Breast epithelium (tissue), 4 donors: ENCODE measurements around the gene LDB3. TPM values are rescaled to one million over a fixed set of nuclear protein-coding genes. Genes with fewer than 3 reads are reported as not detected.

Source experiments
- DNase-seq, 2 donors: peaks; one replicate each; pipeline ENCODE4 v3.0.0-alpha.2; 2019; ENCODE audit warnings: low spot score in 2 of 2
- H3K27ac ChIP-seq, 2 donors: fragments of 200-600 bp; sonication (generic) in 1 of 2; one replicate each; pipeline ENCODE4 v1.5.1; 2016 to 2019; ENCODE audit warnings: mild to moderate bottlenecking in 1 of 2
- H3K27me3 ChIP-seq, 2 donors: fragments of 200-600 bp; sonication (generic) in 1 of 2; one replicate each; pipeline versions ENCODE4 v1.5.1 to v1.6.0; 2017 to 2019; ENCODE audit warnings: control low read depth in 1 of 2, mild to moderate bottlenecking in 1 of 2
- H3K36me3 ChIP-seq: fragments of 200-600 bp; one replicate; pipeline ENCODE4 v1.5.1; 2019
- H3K4me1 ChIP-seq, 2 donors: fragments of 200-600 bp; sonication (generic); one replicate each; pipeline ENCODE4 v1.5.1; 2016 to 2019; ENCODE audit warnings: control low read depth in 1 of 2
- H3K4me3 ChIP-seq, 3 donors: fragments of 200-600 bp; sonication (generic); 1 replicate in 2 of 3; 2 replicates in 1 of 3; pipeline ENCODE4 v1.5.1; 2016 to 2019; ENCODE audit warnings: mild to moderate bottlenecking in 3 of 3, moderate library complexity in 2 of 3
- H3K9me3 ChIP-seq, 2 donors: fragments of 200-600 bp; sonication (generic) in 1 of 2; one replicate each; pipeline ENCODE4 v1.5.1; 2016 to 2019; ENCODE audit warnings: control low read depth in 1 of 2
- CTCF ChIP-seq, 3 donors: fragments of 450-650 bp; IDR thresholded peaks; one replicate each; pipeline ENCODE4 v1.5.1; 2016 to 2017; ENCODE audit warnings: antibody characterized with exemption in 3 of 3, mild to moderate bottlenecking in 3 of 3, moderate library complexity in 3 of 3
- POLR2A ChIP-seq: fragments of 450-650 bp; IDR thresholded peaks from one replicate; pipeline ENCODE4 v1.6.1; 2016; ENCODE audit warnings: antibody characterized with exemption, mild to moderate bottlenecking, moderate library complexity
- POLR2AphosphoS5 ChIP-seq, 3 donors: sonication (generic); formaldehyde crosslinking; IDR thresholded peaks; one replicate each; pipeline ENCODE4 v1.6.1; 2017; ENCODE audit warnings: antibody characterized with exemption in 3 of 3
- intact Hi-C: fragments of 100-400 bp; cut with DNase I; formaldehyde crosslinking; loops from one replicate; pipeline ENCODE4 v1.15.1; 2023; ENCODE audit warnings: low total_unique reads
- total RNA-seq, 3 donors: library from RNA; depleted of rRNA; stranded (reverse); fragments of >200 nt; gene quantifications; one replicate each; pipeline ENCODE4 v1.1.0, GENCODE V29; 2016

The LDB3 gene
- total RNA-seq, 3 donors from 2014 or later, result 0.98 to 2.9 (median 1.3) TPM

GRCh38 chr10:86705905-86706304 lies 37.6 kb downstream of the LDB3 start:
- no peak overlapping the region for H3K27ac ChIP-seq
- no peak overlapping the region for H3K4me3 ChIP-seq
- H3K36me3 ChIP-seq, result no peaks in the 10 kb centered on the region
- intact Hi-C loops, result no loop called here
- H3K4me1 ChIP-seq, result no peaks in the 10 kb centered on the region
- no peaks in the 10 kb centered on the region for H3K27me3 ChIP-seq
- no peaks in the 10 kb centered on the region for H3K9me3 ChIP-seq
- TF ChIP-seq POLR2A (no peak), CTCF (IDR thresholded peaks at IDR 0.05) (no peak), POLR2AphosphoS5 (IDR thresholded peaks at IDR 0.05) (no peak)
- DNase-seq, result no peak

DNA sequence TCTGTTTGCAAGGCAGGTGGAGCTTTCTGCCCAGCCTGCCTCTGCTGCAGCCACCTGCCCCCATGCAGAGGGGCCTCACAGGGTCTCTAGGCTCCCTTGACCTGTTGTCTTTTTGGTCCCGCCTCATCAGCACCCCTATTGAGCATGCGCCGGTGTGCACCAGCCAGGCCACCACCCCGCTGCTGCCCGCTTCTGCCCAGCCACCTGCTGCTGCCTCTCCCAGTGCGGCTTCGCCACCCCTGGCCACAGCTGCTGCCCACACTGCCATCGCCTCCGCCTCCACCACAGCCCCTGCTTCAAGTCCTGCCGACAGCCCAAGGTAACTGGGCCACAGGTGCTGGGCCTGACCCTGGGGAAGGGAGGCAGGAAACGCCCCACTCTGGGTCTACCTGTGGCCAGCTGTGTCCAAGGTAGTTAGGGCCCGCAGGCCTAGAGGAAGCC lies 38.1 kb downstream of the LDB3 start:
- TF ChIP-seq POLR2A (no peak), CTCF (IDR thresholded peaks at IDR 0.05) (no peak), POLR2AphosphoS5 (IDR thresholded peaks at IDR 0.05) (no peak)
- intact Hi-C loops, result no loop called here
- no peak overlapping the region for H3K4me3 ChIP-seq
- no peaks in the 10 kb centered on the region for H3K27me3 ChIP-seq
- no peak for DNase-seq
- H3K9me3 ChIP-seq, result no peaks in the 10 kb centered on the region
- no peaks in the 10 kb centered on the region for H3K4me1 ChIP-seq
- H3K27ac ChIP-seq, result no peak overlapping the region
- no peaks in the 10 kb centered on the region for H3K36me3 ChIP-seq

- Histone ChIP-seq H3K27ac (no peak overlapping the region), H3K4me1 (no peaks in the 10 kb centered on the region), H3K36me3 (no peaks in the 10 kb centered on the region), H3K9me3 (no peaks in the 10 kb centered on the region), H3K27me3 (no peaks in the 10 kb centered on the region), H3K4me3 (no peak overlapping the region)
- TF ChIP-seq POLR2AphosphoS5 (IDR thresholded peaks at IDR 0.05), result no peak
- intact Hi-C loops, result no loop called here
- no peak for DNase-seq
Observed at GRCh38 chr10:86706977-86707376, 38.7 kb downstream of the LDB3 start.

DNA sequence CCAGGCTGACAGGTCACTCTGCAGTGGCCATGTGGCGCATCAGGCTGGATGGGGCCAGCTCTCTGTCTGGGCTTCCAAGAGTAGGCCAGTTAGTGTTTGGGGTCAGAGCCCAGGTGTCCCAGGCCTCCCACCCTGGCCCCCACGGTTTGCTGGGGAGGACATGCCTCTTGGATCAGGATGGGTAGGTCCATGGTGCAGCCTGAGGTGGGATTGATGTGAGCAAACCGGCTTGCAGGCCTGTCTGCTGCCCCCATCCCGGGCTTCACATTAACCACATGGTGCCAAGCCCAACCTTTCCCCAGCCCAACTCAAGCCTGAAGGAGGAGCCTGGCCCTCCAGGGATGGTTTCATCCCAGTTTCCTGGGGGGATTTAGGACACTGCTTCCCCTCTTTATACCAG lies 39.2 kb downstream of the LDB3 start:
- intact Hi-C loops, result no loop called here
- no peak for TF ChIP-seq POLR2AphosphoS5 (IDR thresholded peaks at IDR 0.05)
- TF ChIP-seq CTCF (IDR thresholded peaks at IDR 0.05), result no peak
- TF ChIP-seq POLR2A, result no peak

DNA sequence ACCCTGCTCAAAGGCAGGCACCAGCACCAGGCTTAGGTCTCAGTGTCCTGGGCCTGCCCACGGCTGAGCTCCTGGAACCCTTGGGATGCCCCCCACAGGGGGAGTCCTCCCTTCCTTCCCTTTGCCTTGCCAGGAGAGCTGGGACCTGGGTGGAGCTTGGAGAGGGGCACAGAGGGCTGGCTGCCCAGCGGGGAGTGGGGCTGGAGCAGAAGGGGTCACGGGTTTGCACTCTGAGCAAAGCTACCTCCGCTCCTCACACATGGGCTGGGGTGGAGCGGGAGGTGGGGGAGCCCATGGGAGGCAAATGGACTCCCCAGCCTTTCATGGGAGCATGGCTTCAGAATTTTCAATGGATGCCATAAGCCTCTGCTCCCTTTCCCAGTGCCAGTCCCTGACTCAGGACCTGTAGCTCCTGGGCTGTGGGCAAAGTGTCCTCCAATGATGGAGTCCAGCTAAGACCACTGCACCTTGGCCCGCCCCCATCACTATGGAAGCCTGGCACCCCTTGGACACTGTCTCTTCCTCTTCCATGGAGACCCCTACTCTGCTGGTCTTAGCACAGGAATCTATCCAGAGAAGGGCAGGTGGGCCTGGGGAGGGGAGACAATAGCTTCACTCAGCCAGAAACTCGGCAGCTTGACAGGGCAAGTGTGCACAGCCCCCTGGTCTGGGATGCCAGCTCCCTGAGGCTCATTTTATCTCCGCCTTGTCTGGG lies 39.9 kb downstream of the LDB3 start:
- Histone ChIP-seq H3K36me3 (no peaks in the 10 kb centered on the region), H3K4me3 (no peak overlapping the region), H3K27me3 (no peaks in the 10 kb centered on the region), H3K27ac (no peak overlapping the region), H3K4me1 (no peaks in the 10 kb centered on the region), H3K9me3 (no peaks in the 10 kb centered on the region)
- intact Hi-C loops, result no loop called here
- no peak for TF ChIP-seq POLR2AphosphoS5 (IDR thresholded peaks at IDR 0.05)
- TF ChIP-seq CTCF (IDR thresholded peaks at IDR 0.05), result no peak
- TF ChIP-seq POLR2A, result no peak
- DNase-seq, result no peak

More for the DNA sequence above, 39.2 kb downstream of the LDB3 start:
- H3K27ac ChIP-seq, result no peak overlapping the region
- no peaks in the 10 kb centered on the region for H3K27me3 ChIP-seq
- H3K9me3 ChIP-seq, result no peaks in the 10 kb centered on the region
- no peak overlapping the region for H3K4me3 ChIP-seq
- H3K4me1 ChIP-seq, result no peaks in the 10 kb centered on the region
- DNase-seq, result no peak
- no peaks in the 10 kb centered on the region for H3K36me3 ChIP-seq
